ENCODE measurements around the gene LHX2.

The LHX2 gene

GRCh38 chr9:124035001-124035650 lies 23.6 kb downstream of the LHX2 start:
- no peak for DNase-seq

- no peak for DNase-seq
Observed at GRCh38 chr9:124036578-124036977, 25.0 kb downstream of the LHX2 start.

DNA sequence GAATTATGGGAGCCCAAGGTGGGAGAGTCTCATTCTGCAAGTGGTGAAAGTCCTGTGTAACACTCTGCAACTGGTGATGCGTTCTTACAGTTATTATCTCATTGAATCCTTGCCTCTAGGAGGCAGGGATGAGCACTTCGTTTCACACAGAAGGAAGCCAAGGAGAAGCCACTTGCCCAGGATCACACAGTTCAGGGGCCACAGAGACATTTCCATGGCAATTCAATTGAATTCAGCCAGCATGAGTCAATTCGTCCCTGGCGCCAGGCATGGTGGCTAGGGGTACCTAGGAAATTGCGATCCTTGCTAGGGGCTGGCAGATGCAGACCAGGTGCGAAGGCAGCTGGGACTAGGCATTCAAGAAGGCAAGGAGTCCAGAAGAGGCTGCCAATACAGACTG lies 26.2 kb downstream of the LHX2 start:
- DNase-seq: peak; percentile 18

DNA sequence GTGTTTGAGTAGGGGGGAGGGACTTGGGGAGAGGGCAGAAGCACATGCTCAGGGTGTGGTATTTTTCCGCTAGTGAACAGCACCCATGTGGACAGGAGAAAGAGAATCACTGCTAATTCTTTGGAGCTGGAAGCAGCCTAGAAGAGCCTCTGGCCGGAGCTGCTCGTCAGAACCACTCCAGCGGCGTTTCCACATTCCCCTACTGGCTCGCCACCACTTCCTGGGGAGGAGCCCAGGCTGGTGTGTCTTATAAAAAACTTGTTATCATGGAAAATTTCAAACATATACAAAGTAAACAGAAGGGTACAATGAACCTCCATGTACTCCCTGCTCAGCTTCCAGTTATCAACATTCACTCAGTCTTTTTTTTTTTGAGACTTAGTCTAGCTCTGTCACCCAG lies 26.7 kb downstream of the LHX2 start:
- no peak for DNase-seq

DNA sequence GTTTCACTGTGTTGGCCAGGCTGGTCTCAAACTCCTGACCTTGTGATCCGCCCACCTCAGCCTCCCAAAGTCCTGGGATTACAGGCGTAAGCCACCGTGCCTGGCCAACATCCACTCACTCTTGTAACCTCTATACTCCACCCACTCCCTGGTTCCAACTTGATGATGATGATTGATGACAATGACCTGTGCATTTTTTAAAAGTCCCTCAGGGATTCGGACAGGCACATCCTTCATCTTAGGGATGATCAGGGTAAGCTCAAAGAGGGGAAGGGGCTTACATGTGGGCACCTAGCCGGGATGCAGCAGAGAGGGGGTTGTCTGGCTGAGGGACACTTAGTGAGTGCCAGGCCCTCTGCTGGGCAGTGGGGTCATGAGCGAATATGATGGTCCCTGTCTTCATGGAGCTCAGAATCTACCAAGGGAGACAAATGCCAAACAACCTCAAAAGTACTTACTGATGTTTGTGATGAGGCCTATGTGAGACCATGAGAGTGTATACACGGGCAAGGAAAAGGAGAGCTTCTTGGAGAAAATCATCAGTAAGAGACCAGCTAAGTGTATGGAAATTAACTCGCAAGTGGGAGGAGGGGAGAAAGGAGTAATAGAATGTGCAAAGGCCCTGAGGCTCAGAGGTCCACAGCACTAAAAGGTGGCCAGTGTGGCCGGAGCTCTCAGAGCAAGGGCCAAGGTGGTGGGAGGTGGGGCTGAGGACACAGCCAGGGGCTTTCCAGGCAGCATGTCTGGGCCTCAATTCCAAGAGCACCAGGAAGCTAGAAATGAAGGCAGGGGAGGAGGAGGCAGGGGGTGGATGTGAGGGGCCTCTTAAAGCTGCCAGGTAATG lies 27.4 kb downstream of the LHX2 start:
- no peak for DNase-seq

DNA sequence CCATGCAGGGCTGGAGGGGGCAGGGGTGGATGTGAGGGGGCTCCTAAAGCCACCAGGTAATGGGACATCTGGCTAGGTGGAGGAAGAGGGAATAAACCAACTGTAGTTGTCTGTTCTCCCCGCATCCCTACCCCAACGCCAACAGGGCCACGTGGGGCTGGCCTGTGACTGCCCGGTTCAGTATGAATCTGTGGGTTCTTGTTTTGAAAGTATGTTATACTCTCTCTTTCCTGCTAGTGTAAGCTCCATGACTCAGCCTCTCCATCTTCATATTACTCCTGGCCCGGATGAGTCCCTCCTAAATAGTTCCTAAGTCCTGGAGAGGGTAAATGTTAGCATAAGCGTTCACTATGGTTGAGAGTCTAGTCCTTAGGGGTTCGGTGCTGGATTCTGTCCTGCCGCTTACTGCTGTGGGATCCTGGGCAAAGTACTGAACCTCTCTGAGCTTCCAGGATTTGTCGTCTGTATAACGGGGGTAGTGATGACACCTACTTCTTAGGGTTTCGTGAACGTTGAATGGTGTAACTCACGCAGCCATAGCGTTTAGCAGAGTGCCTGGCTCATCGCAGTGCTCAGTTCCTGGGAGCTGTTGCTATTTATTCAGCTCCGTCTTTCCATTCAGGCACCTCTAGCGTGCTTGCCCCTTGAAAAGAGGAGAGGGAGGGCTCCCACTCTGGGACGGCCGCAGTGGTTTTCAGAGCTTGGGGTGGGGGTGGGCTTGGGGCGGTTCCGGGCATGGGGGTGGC lies 28.8 kb downstream of the LHX2 start:
- DNase-seq: peak; percentile 49

DNA sequence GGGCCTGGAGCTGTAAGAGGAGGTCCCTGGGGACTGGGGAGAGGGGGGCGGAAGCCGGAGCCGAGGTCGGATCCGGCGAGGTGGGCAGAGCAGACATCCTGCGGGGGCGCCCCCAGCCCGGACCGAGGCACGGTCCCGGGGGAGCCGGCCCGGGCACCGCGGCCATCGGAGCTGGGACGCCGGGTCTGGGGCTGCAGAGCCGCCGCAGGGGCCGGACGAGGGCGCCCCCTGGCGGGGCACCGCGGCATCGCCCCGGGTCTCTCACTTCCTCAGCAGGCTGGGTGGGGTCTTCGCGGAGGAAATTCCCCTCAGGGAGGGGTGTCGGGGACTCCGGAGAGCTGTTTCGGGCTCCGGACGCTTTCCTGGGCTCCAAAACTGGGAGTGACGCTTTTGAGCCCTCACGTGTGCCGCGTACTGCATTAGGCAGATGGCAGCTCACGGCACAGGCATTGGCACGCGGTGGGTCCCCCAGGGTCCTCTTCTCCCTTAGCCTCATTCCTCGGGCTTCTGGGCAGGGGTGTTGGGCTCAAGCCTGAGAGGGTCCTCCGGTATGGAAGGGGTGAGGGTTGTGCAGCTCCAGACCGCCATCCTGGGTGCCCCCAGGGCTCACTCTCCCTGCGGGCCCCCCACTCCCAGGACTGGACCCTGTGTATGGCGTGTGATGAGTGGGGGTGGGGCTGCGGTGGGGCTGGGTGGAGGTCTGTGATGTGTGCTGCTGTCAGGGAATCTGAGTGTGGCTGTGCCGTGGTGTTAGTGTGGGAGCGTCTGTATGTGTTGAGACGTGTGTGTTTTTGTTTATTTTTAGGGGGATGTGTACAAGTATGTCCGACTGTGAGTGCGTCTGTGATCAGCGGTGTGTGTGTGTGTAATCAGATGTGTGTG lies 29.6 kb downstream of the LHX2 start:
- peak; percentile 15 for DNase-seq

GRCh38 chr9:124041817-124042116 lies 30.2 kb downstream of the LHX2 start:
- DNase-seq: no peak

- DNase-seq: no peak
Observed at GRCh38 chr9:124042201-124042721, 30.7 kb downstream of the LHX2 start.

DNA sequence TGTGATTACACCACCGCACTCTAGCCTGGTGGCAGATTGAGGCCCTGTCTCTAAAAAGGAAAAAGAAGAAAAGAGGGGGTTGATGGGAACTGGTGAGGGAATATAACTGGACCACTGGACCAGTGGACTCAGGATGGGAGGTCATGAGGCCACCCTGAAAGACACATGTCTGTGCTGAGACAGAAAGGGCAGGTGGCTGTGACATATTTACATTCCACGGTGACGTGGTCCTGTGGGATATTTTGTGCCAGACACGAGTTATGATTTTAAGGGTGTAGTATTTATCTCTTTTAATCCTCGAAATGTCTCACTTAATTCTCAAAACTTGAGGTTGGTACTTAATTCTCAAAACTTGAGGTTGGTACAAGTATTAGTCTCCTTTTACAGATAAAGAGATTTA lies 32.9 kb downstream of the LHX2 start:
- DNase-seq: no peak

GRCh38 chr9:124045076-124045829 lies 33.7 kb downstream of the LHX2 start:
- no peak for DNase-seq

- no peak for DNase-seq
Observed at GRCh38 chr9:124045830-124046177, 34.2 kb downstream of the LHX2 start.

- DNase-seq: no peak
Observed at GRCh38 chr9:124046189-124046588, 34.6 kb downstream of the LHX2 start.

DNA sequence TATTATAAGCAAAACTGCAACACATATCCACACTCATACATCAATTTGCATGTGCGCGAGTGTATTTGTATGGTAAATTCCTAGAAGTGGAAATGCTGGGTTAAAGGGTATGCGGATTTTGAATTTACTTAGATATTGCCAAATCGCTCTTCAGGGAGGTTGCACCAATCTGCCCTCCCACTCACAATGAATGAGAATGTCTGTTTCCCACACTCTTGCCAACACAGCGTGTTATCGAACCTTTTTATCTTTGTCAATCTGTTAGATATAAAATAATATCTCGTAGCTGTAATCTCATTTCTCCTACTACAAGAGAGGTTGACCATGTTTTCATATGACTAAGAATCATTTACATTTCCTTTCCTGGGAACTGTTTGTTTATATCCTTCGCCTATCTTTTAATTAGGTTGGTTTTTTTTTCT lies 35.7 kb downstream of the LHX2 start:
- no peak for DNase-seq

- DNase-seq: no peak
Observed at GRCh38 chr9:124050955-124051354, 39.4 kb downstream of the LHX2 start.

- DNase-seq: no peak
Observed at GRCh38 chr9:124052401-124052800, 40.8 kb downstream of the LHX2 start.

DNA sequence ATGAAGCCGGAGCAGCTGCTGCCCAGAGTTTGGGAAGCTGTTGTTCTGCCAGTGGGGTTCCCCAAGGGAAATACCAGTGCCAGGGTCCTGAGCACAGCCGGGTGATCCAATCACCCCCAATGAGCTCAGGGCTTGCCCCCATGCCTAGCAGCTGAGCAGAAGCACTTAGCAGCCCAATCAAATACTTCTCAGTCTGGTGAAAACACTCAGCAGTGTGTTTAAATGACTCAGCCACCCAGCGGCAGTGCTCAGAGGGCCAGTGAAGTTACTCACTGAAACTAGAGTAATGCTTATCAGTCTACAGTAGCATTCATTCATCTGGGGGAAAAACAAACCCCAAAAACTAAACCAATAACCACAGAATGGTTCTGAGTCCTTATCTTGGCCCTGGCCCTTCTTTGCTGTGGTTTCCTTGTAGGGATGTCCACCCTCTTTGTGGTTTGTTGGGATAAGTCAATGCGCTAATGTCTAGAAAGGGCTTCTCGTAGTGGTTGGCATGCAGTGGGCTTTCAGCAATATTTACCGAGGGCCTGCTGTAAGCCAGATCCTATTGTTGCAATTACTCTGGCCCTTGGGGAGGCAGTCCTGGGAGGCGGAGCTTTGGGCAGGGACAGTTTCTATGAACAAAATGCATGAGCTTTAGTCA lies 43.1 kb downstream of the LHX2 start:
- peak; percentile 75 for DNase-seq

- no peak for DNase-seq
Observed at GRCh38 chr9:124060844-124061605, 49.5 kb downstream of the LHX2 start.

DNA sequence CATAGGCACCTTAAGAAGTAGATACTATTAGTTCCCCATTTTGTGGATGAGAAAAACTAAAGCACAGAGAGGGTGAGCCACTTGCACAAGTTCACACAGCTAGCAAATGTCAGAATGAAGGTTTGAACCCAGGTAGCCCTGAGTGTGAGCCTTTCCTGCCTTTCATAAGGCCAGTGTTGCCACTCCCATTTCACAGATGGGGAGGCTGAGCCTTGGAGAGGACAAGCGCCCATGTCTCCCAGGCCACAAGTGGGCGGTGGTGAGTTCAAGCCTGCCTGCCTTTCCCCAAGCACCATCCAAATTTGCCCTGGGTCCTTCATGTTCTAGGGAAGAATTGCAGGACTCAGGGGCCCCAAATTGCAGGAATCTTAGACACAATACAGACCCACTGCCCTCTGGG lies 50.6 kb downstream of the LHX2 start:
- no peak for DNase-seq
